GM12878 (cell line): ENCODE measurements around the gene CHST8. TPM values are rescaled to one million over a fixed set of nuclear protein-coding genes. Genes with fewer than 3 reads are reported as not detected.

ENCODE experiments used
- ATAC-seq: fragments of 200-7000 bp; cut with Tn5 transposase; 3 replicates; pipeline ENCODE4 v1.9.1; 2020; ENCODE audit warnings: mild to moderate bottlenecking, moderate library complexity
- BruUV-seq: library from RNA; stranded (reverse); fragments of 400-500 nt; replicated peaks from 2 replicates; lab custom pipeline; 2021; lab: Mats Ljungman, UMichigan
- CTCF ChIA-PET: fragments of 300-600 bp; sonication (Branson Sonifier 250); formaldehyde crosslinking; extraction: SDS; loops from one replicate; lab custom pipeline; 2021; ENCODE audit warnings: inconsistent platforms; lab: Yijun Ruan, JAX
- POLR2A ChIA-PET: fragments of 350-600 bp; formaldehyde crosslinking; extraction: SDS; loops from one replicate; lab custom pipeline; 2021; ENCODE audit warnings: inconsistent platforms; lab: Charles Lee
- RAD21 ChIA-PET: fragments of 300-600 bp; sonication (Branson Sonifier 250); formaldehyde crosslinking; loops from one replicate; lab custom pipeline; 2023; ENCODE audit warnings: antibody characterized with exemption; ENCODE audit not compliant: unreplicated experiment; lab: Charles Lee
- SMC1A ChIA-PET: fragments of 300-600 bp; sonication (Branson Sonifier 250); formaldehyde crosslinking; loops from one replicate; lab custom pipeline; 2023; ENCODE audit not compliant: unreplicated experiment, uncharacterized antibody; lab: Charles Lee
- DNase-seq: peaks from one replicate; pipeline ENCODE4 v3.0.0-alpha.2; 2011; ENCODE audit warnings: low read depth, low spot score
- FAIRE-seq: peaks from 3 replicates; lab custom pipeline; 2011; peaks lifted over from hg19 to GRCh38; lab: Jason Lieb, UNC
- H2AFZ ChIP-seq: 2 replicates; pipeline ENCODE4 v1.6.0; 2011; ENCODE audit warnings: low read depth, low read length, control low read depth; ENCODE audit not compliant: control insufficient read depth
- H3K27ac ChIP-seq: 2 replicates; pipeline ENCODE4 v1.5.1; 2011; ENCODE audit warnings: control low read depth; ENCODE audit not compliant: control insufficient read depth, insufficient read depth
- H3K27me3 ChIP-seq, 2 experiments: replicated peaks in 1 of 2; 2 replicates each; pipeline versions ENCODE4 v1.6.0 to v1.6.1; 2011; ENCODE audit warnings: low read length in 1 of 2; ENCODE audit not compliant: control insufficient read depth in 2 of 2, insufficient read depth in 2 of 2
- H3K36me3 ChIP-seq, 2 experiments: 2 replicates each; pipeline ENCODE4 v1.5.1; 2011; ENCODE audit warnings: low read length in 1 of 2; ENCODE audit not compliant: control insufficient read depth in 2 of 2, insufficient read depth in 2 of 2
- H3K4me1 ChIP-seq: 2 replicates; pipeline ENCODE4 v1.6.1; 2011; ENCODE audit warnings: mild to moderate bottlenecking, low read length, moderate library complexity, mixed read lengths; ENCODE audit not compliant: control insufficient read depth, insufficient read depth
- H3K4me2 ChIP-seq: 2 replicates; pipeline ENCODE4 v1.6.0; 2011; ENCODE audit warnings: control low read depth; ENCODE audit not compliant: control insufficient read depth, insufficient read depth
- H3K4me3 ChIP-seq: fragments of 200-600 bp; sonication (generic); 2 replicates; pipeline ENCODE4 v1.5.1; 2016
- H3K79me2 ChIP-seq: 2 replicates; pipeline ENCODE4 v1.6.0; 2011; ENCODE audit warnings: low read length; ENCODE audit not compliant: control insufficient read depth, insufficient read depth
- H3K9ac ChIP-seq: 2 replicates; pipeline ENCODE4 v1.8.0; 2011; ENCODE audit warnings: low read length, control low read depth, mixed read lengths; ENCODE audit not compliant: control insufficient read depth, insufficient read depth
- H3K9me3 ChIP-seq: replicated peaks from 3 replicates; pipeline ENCODE4 v1.5.1; 2011; ENCODE audit warnings: mild to moderate bottlenecking, low read length; ENCODE audit not compliant: control insufficient read depth, insufficient read depth
- H4K20me1 ChIP-seq: 2 replicates; pipeline ENCODE4 v1.6.0; 2011; ENCODE audit not compliant: control insufficient read depth, insufficient read depth
- CBX3 ChIP-seq: fragments of 200-600 bp; sonication (generic); IDR thresholded peaks from 2 replicates; pipeline ENCODE4 v1.6.1; 2016; ENCODE audit warnings: low read depth, borderline replicate concordance
- CHD4 ChIP-seq: fragments of 200-600 bp; sonication (generic); IDR thresholded peaks from 2 replicates; pipeline ENCODE4 v1.6.1; 2016; ENCODE audit warnings: mild to moderate bottlenecking
- CREB1 ChIP-seq: IDR thresholded peaks from 2 replicates; pipeline ENCODE4 v1.6.1; 2012; ENCODE audit warnings: low read depth, mild to moderate bottlenecking, inconsistent platforms
- FOS ChIP-seq: IDR thresholded peaks from 3 replicates; pipeline ENCODE4 v1.6.1; 2011; ENCODE audit warnings: borderline replicate concordance; ENCODE audit not compliant: insufficient read length; ENCODE audit errors: extremely low read depth
- HSF1 ChIP-seq: fragments of 150-350 bp; IDR thresholded peaks from 2 replicates; pipeline ENCODE4 v1.6.1; 2014; ENCODE audit warnings: mild to moderate bottlenecking, low read depth, low read length
- IKZF2 ChIP-seq, 2 experiments: fragments of 450-650 bp; IDR thresholded peaks; 2 replicates each; pipeline ENCODE4 v1.6.1; 2017; ENCODE audit warnings: mild to moderate bottlenecking in 2 of 2, moderate library complexity in 2 of 2
- NFYA ChIP-seq: IDR thresholded peaks from 2 replicates; pipeline ENCODE4 v1.6.1; 2011; ENCODE audit warnings: low read depth, mild to moderate bottlenecking, low read length, improper control_type of control experiment, borderline replicate concordance
- NR2F1 ChIP-seq: fragments of 450-650 bp; conservative IDR thresholded peaks from 2 replicates; pipeline ENCODE4 v1.6.1; 2017; ENCODE audit warnings: mild to moderate bottlenecking
- POU2F2 ChIP-seq: IDR thresholded peaks from 3 replicates; pipeline ENCODE4 v1.6.1; 2011; ENCODE audit warnings: low read depth, mild to moderate bottlenecking, low read length, borderline replicate concordance
- ZNF274 ChIP-seq: IDR thresholded peaks from one replicate; pipeline ENCODE4 v1.8.0; 2011; ENCODE audit not compliant: insufficient read length, insufficient read depth
- ZNF687 ChIP-seq: fragments of 450-650 bp; IDR thresholded peaks from 2 replicates; pipeline ENCODE4 v1.6.1; 2017; ENCODE audit warnings: mild to moderate bottlenecking, moderate library complexity
- WGBS: methylation state at CpG from one replicate; pipeline ENCODE4 v1.1.6; 2016; ENCODE audit warnings: low lambda C conversion rate; ENCODE audit not compliant: insufficient replicate concordance, insufficient coverage; ENCODE audit errors: missing lambda C conversion rate; 5-methylcytosine and 5-hydroxymethylcytosine counted together
- in situ Hi-C: fragments of 300-500 bp; cut with MboI; formaldehyde crosslinking; loops from 9 replicates; pipeline ENCODE4 v1.14.3; 2018; ENCODE audit warnings: mixed read lengths
- intact Hi-C: fragments of 100-400 bp; cut with micrococcal nuclease; formaldehyde crosslinking; loops from one replicate; pipeline ENCODE4 v1.14.2; 2022; ENCODE audit not compliant: unreplicated experiment
- polyA plus RNA-seq, 11 experiments: library from polyadenylated mRNA; depleted of rRNA in 4 of 11; unstranded in 6 of 11; stranded (reverse) in 5 of 11; fragments of >200 nt; fragmentation: Nextera tagmentation in 4 of 11; fragmentation: Illumina TruSeq in 1 of 11; extraction: Ambion mirVana in 4 of 11; extraction: Trizol in 1 of 11; gene quantifications; 1 replicate in 1 of 11; 2 replicates in 10 of 11; pipeline versions ENCODE4 v1.2.1 to v1.2.3, GENCODE V29; 2011 to 2016; ENCODE audit warnings: inconsistent platforms in 2 of 11, missing spikeins in 2 of 11, low read depth in 1 of 11
- total RNA-seq, 4 experiments: library from RNA; depleted of rRNA in 3 of 4; stranded (reverse); fragments of >200 nt in 3 of 4; fragmentation: Illumina TruSeq in 1 of 4; extraction: Trizol in 1 of 4; gene quantifications; 2 replicates each; pipeline versions ENCODE4 v1.2.1 to v1.2.3, GENCODE V29; 2013 to 2021
- TF ChIP-seq, protein P1 (sequence below): IDR thresholded peaks from 2 replicates; pipeline ENCODE4 v1.6.1; 2012; ENCODE audit warnings: mild to moderate bottlenecking, low read depth, low read length

The CHST8 gene
- total and polyA plus RNA-seq, 10 of the 15 experiments (the other 5 are each of a cell fraction or from before 2014, with no cell fraction given), result 0.06 TPM; not detected in 9

GRCh38 chr19:33641956-33642498 is 20.3 kb downstream of the CHST8 start:
- Histone ChIP-seq H3K9ac (no peak overlapping the region), H2AFZ (no peak overlapping the region), H3K36me3 (no peaks in the 10 kb centered on the region), H3K4me1 (no peaks in the 10 kb centered on the region), H3K4me2 (no peak overlapping the region), H4K20me1 (no peaks in the 10 kb centered on the region), H3K79me2 (no peaks in the 10 kb centered on the region), H3K27me3 (no peaks in the 10 kb centered on the region; a peak in 1 of 4 replicates), H3K4me3 (no peak overlapping the region), H3K27ac (no peak overlapping the region), H3K9me3 (no peaks in the 10 kb centered on the region)
- 13% methylated on average over 5 of the region's 7 CpGs for WGBS
- ATAC-seq (no peak), FAIRE-seq (no peak), DNase-seq (no peak)
- in situ Hi-C loops (no loop called here), intact Hi-C loops (no loop called here)
- SMC1A ChIA-PET, result no interaction called here
- RAD21 ChIA-PET, result no interaction called here
- no TSS peak for BruUV-seq
- POLR2A ChIA-PET, result no interaction called here
- CTCF ChIA-PET, result no interaction called here
- TF ChIP-seq CHD4 (no peak), ZNF274 (no peak), CREB1 (no peak), NFYA (no peak), FOS (no peak), HSF1 (no peak), NR2F1 (no peak), CBX3 (no peak), IKZF2 (IDR thresholded peaks at IDR 0.05) (no peak), POU2F2 (no peak), ZNF687 (no peak)
- TF ChIP-seq, protein P1, sequence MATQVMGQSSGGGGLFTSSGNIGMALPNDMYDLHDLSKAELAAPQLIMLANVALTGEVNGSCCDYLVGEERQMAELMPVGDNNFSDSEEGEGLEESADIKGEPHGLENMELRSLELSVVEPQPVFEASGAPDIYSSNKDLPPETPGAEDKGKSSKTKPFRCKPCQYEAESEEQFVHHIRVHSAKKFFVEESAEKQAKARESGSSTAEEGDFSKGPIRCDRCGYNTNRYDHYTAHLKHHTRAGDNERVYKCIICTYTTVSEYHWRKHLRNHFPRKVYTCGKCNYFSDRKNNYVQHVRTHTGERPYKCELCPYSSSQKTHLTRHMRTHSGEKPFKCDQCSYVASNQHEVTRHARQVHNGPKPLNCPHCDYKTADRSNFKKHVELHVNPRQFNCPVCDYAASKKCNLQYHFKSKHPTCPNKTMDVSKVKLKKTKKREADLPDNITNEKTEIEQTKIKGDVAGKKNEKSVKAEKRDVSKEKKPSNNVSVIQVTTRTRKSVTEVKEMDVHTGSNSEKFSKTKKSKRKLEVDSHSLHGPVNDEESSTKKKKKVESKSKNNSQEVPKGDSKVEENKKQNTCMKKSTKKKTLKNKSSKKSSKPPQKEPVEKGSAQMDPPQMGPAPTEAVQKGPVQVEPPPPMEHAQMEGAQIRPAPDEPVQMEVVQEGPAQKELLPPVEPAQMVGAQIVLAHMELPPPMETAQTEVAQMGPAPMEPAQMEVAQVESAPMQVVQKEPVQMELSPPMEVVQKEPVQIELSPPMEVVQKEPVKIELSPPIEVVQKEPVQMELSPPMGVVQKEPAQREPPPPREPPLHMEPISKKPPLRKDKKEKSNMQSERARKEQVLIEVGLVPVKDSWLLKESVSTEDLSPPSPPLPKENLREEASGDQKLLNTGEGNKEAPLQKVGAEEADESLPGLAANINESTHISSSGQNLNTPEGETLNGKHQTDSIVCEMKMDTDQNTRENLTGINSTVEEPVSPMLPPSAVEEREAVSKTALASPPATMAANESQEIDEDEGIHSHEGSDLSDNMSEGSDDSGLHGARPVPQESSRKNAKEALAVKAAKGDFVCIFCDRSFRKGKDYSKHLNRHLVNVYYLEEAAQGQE, result no peak
